T-cell (primary cell): ENCODE data around the gene PIP5K1B. TPM values are rescaled to one million over a fixed set of nuclear protein-coding genes. Genes with fewer than 3 reads are reported as not detected.

Experiments used
- ATAC-seq, 4 experiments: fragments of 200-7000 bp in 3 of 4; fragments of 150-1000 bp in 1 of 4; cut with Tn5 transposase; replicated peaks in 1 of 4; 1 replicate in 3 of 4; 2 replicates in 1 of 4; pipeline ENCODE4 v1.10.0; 2021; ENCODE audit warnings: moderate library complexity in 3 of 4, mild to moderate bottlenecking in 2 of 4, moderate number of reproducible peaks in 1 of 4
- CTCF ChIA-PET, 2 donors: fragments of 300-600 bp; sonication (Branson Sonifier 250); formaldehyde crosslinking; loops; one replicate each; lab custom pipeline; 2022; ENCODE audit warnings: antibody characterized with exemption in 2 of 2; lab: Charles Lee
- POLR2A ChIA-PET, 2 donors: fragments of 300-600 bp; sonication (Branson Sonifier 250); formaldehyde crosslinking; loops; one replicate each; lab custom pipeline; 2022; ENCODE audit warnings: antibody characterized with exemption in 2 of 2; lab: Charles Lee
- DNase-seq, 35 experiments: peaks; one replicate each; pipeline versions ENCODE4 v3.0.0 to v3.0.0-alpha.2; 2013 to 2023
- H3K27ac ChIP-seq: one replicate; pipeline ENCODE4 v1.5.1; 2013; ENCODE audit warnings: low read length
- H3K27me3 ChIP-seq, 2 experiments: replicated peaks in 1 of 2; 1 replicate in 1 of 2; 2 replicates in 1 of 2; pipeline versions ENCODE4 v1.6.1 to v1.7.0; 2013; ENCODE audit warnings: low read length in 1 of 2, mixed read lengths in 1 of 2; ENCODE audit not compliant: control insufficient read depth in 2 of 2, insufficient read depth in 2 of 2; ENCODE audit errors: extremely low read depth in 1 of 2
- H3K36me3 ChIP-seq, 2 donors: 1 replicate in 1 of 2; 2 replicates in 1 of 2; pipeline versions ENCODE4 v1.6.1 to v1.7.0; 2013; ENCODE audit warnings: low read length in 1 of 2; ENCODE audit not compliant: control insufficient read depth in 2 of 2, insufficient read depth in 1 of 2; ENCODE audit errors: extremely low read depth in 1 of 2
- H3K4me1 ChIP-seq, 2 experiments: 1 replicate in 1 of 2; 2 replicates in 1 of 2; pipeline versions ENCODE4 v1.6.1 to v1.7.0; 2013; ENCODE audit warnings: low read length in 2 of 2, mixed read lengths in 1 of 2; ENCODE audit not compliant: insufficient read depth in 2 of 2, control insufficient read depth in 1 of 2; ENCODE audit errors: extremely low read depth in 1 of 2
- H3K4me3 ChIP-seq, 2 donors: 1 replicate in 1 of 2; 2 replicates in 1 of 2; pipeline versions ENCODE4 v1.5.1 to v1.7.0; 2013; ENCODE audit warnings: mild to moderate bottlenecking in 2 of 2, low read length in 1 of 2, moderate library complexity in 1 of 2; ENCODE audit not compliant: control insufficient read depth in 1 of 2; ENCODE audit errors: extremely low read depth in 1 of 2
- H3K9me3 ChIP-seq: 2 replicates; pipeline ENCODE4 v1.7.0; 2013
- H3K27ac Mint-ChIP-seq, 2 donors: one replicate each; pipeline ENCODE4 v1.8.0; 2020 to 2021; ENCODE audit warnings: mild to moderate bottlenecking in 2 of 2, mixed read lengths in 2 of 2
- H3K27me3 Mint-ChIP-seq, 2 donors: one replicate each; pipeline ENCODE4 v1.8.0; 2021 to 2022; ENCODE audit warnings: mixed read lengths in 2 of 2
- H3K36me3 Mint-ChIP-seq: one replicate; pipeline ENCODE4 v1.8.0; 2021; ENCODE audit warnings: mixed read lengths
- H3K4me1 Mint-ChIP-seq, 3 donors: one replicate each; pipeline ENCODE4 v1.8.0; 2020 to 2022; ENCODE audit warnings: mixed read lengths in 3 of 3, mild to moderate bottlenecking in 1 of 3
- H3K4me3 Mint-ChIP-seq, 3 donors: one replicate each; pipeline ENCODE4 v1.8.0; 2020 to 2022; ENCODE audit warnings: mild to moderate bottlenecking in 3 of 3, mixed read lengths in 3 of 3, moderate library complexity in 3 of 3
- H3K9me3 Mint-ChIP-seq, 3 donors: one replicate each; pipeline ENCODE4 v1.8.0; 2020 to 2022; ENCODE audit warnings: mixed read lengths in 3 of 3
- WGBS: methylation state at CpG from one replicate; pipeline ENCODE4 v1.1.5; 2013; ENCODE audit warnings: missing lambda C conversion rate; ENCODE audit not compliant: insufficient coverage; 5-methylcytosine and 5-hydroxymethylcytosine counted together
- total RNA-seq, 35 experiments: library from RNA in 6 of 35; stranded (reverse) in 6 of 35; fragments of 120-200 nt in 1 of 35; gene quantifications; one replicate each; pipeline versions ENCODE4 v1.2.1 to v1.2.4 and lab custom pipeline; 2013 to 2026

PIP5K1B gene
- total RNA-seq, 5 donors from 2014 or later (not counting 1 experiment from before 2014, with no cell fraction given), result 0.29 to 1.8 (median 0.95) TPM

DNA sequence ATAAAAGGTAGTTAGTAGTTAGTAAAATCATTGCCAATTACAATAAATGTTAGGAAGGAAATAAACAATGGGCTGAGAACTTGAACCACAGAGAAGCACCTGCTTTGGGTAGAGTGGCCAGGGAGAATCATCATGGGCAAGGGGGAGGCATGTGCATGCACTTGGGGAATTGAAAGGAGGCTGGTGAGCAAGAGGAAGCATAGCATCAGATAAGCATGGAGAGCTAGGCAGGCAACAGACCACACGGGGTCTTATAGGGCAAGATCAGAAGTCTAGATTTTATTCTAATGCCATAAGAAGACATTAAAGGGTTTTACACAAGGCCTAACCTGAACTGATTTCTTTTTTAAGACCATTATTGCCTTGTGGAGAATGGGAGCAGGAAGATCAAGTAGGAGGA lies 93.4 kb downstream of the PIP5K1B start:
- peaks cover 0 to 6% (median 5%) of the 10 kb centered on the region in 3 donors for H3K4me1 Mint-ChIP-seq
- no peak for DNase-seq
- WGBS, result 20% methylated on average over 1 of the region's 1 CpG

DNA sequence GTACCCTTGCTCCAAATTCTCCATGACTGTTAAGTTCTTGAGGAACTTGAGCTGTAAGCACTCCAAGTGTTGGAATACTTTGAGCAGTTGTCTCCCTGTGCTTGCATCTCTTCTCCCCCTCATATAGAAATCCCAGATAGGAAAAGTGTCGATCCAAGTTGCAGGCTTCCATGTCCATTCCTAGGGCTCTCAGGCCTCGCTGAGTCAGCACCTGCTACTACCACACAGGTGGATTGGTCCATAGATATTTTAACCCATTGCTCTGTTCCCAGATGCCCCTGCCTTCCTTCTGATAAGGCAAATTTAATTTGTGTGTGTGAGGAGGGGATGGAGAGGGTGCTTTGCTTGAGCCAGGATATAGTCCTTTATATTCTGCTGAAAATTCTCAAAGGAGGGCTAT lies 95.8 kb downstream of the PIP5K1B start:
- H3K27me3 Mint-ChIP-seq, result peaks cover 5 to 7% of the 10 kb centered on the region in 2 donors
- no peaks in the 10 kb centered on the region for H3K9me3 ChIP-seq
- ATAC-seq (no peak), DNase-seq (no peak)
- no peaks in the 10 kb centered on the region for H3K36me3 ChIP-seq
- H3K4me3 Mint-ChIP-seq, result no peak overlapping the region
- peaks cover 0 to 6% (median 5%) of the 10 kb centered on the region in 3 donors for H3K4me1 Mint-ChIP-seq
- CTCF ChIA-PET, result no interaction called here
- no peak overlapping the region for H3K27ac Mint-ChIP-seq
- WGBS, result no CpG with 5 or more reads among the region's 2 CpGs
- no peaks in the 10 kb centered on the region for H3K4me1 ChIP-seq
- no peak overlapping the region for H3K27ac ChIP-seq
- POLR2A ChIA-PET, result no interaction called here
- no peaks in the 10 kb centered on the region for H3K36me3 Mint-ChIP-seq
- no peaks in the 10 kb centered on the region for H3K9me3 Mint-ChIP-seq
- no peak overlapping the region for H3K4me3 ChIP-seq
- peaks cover 0 to 3% of the 10 kb centered on the region in 2 experiments for H3K27me3 ChIP-seq

More for the DNA sequence above, 93.4 kb downstream of the PIP5K1B start:
- Histone ChIP-seq H3K4me1 (no peaks in the 10 kb centered on the region), H3K36me3 (no peaks in the 10 kb centered on the region), H3K27me3 (peaks cover 0 to 3% of the 10 kb centered on the region in 2 experiments), H3K4me3 (no peak overlapping the region), H3K27ac (no peak overlapping the region), H3K9me3 (no peaks in the 10 kb centered on the region)
- ChIA-PET POLR2A (interaction anchor here in 1 of 2 donors (0.6 kb wide), 1 partner anchor 935 kb away, joined by 8 read pairs; no protein-coding TSS in a partner anchor), CTCF (no interaction called here)
- Mint-ChIP-seq H3K27me3 (peaks cover 5 to 7% of the 10 kb centered on the region in 2 donors), H3K27ac (no peak overlapping the region), H3K9me3 (no peaks in the 10 kb centered on the region), H3K36me3 (no peaks in the 10 kb centered on the region), H3K4me3 (no peak overlapping the region)
- no peak for ATAC-seq

DNA sequence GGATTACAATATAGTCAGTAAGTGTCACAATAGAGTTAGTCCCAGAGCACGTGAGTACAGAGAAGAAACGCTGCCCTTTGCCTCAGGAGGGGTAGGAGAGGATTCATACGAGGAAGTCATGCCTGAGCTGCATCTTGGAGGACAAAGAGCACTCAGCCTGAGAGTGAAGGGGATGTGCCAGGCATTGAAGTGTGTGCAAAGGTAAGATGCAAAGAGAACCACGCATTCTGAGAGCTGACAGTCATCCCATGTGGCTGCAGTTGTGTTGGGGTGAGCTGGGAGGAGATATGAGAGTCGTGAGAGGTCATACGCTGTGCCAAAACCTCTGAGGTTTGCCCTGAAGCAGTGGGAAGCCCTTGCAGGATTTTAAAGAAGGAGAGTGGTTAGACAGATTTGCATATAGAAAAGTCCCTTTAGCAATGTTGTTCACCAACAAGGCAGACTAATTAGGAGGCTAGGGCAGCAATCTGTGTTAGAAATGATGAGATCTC lies 97.5 kb downstream of the PIP5K1B start:
- H3K27ac Mint-ChIP-seq, result no peak overlapping the region
- no peak overlapping the region for H3K27ac ChIP-seq
- CTCF ChIA-PET, result no interaction called here

DNA sequence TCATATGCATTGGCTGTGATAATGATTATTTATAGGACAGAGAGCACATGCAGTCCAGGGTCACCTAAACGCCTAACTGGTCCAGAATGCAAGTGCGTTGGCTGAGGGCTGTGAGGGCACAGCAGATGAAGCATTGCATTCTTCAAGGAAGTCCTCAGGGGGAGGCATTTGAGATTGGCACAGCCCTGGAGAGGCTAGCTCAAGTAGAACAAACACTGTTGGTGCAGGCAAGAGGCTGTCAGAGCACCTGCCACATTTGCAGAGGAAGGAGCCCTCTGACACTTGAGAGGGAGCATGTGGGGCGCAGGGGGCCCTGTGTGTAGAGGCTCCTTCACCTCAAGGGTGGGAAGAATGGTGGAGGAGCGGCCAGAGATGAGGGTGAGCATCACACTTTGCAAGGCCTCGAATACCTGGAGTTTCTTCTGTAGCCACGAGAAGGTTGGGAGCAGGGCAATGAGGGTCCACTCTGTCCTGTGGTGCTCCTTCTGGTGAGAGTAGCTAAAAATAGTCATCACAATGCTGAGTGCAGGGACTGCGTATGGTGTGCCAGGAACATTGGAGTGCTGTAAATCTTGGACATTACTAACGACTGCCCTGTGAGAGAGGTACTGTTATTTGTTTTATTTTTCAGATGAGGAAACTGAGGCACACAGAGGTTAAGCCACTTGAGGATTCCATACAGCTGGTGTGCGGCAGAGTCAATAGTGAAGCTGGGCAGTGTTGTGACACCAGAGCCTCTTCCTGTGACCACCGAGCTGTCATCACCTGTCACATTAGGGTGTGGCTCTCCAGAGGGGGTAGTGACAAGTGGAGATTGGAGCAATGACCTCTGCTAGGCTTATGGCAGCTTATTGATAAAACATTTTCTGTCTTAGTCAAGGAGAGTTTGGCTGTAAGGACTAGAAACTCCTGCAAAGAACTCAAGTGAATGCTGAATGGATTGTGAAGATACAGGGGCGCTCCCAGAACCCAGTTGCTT lies 100.2 kb downstream of the PIP5K1B start:
- Histone ChIP-seq H3K4me1 (no peaks in the 10 kb centered on the region), H3K9me3 (no peaks in the 10 kb centered on the region), H3K27me3 (peaks cover 0 to 3% of the 10 kb centered on the region in 2 experiments), H3K4me3 (no peak overlapping the region), H3K27ac (no peak overlapping the region), H3K36me3 (no peaks in the 10 kb centered on the region)
- no peaks in the 10 kb centered on the region for H3K27me3 Mint-ChIP-seq
- ChIA-PET POLR2A (interaction anchor here in 1 of 2 donors (0.5 kb wide), 1 partner anchor 70 kb away, joined by 7 read pairs; no protein-coding TSS in a partner anchor), CTCF (no interaction called here)
- no peaks in the 10 kb centered on the region for H3K36me3 Mint-ChIP-seq
- no peaks in the 10 kb centered on the region for H3K4me1 Mint-ChIP-seq
- no peaks in the 10 kb centered on the region for H3K9me3 Mint-ChIP-seq
- no peak for ATAC-seq
- 77% methylated on average over 11 of the region's 11 CpGs for WGBS
- no peak for DNase-seq
- no peak overlapping the region for H3K4me3 Mint-ChIP-seq
- no peak overlapping the region for H3K27ac Mint-ChIP-seq

More for the DNA sequence above, 97.5 kb downstream of the PIP5K1B start:
- H3K4me1 ChIP-seq, result no peaks in the 10 kb centered on the region
- Mint-ChIP-seq H3K4me3 (no peak overlapping the region), H3K9me3 (no peaks in the 10 kb centered on the region), H3K27me3 (no peaks in the 10 kb centered on the region), H3K4me1 (peaks cover 0 to 6% (median 5%) of the 10 kb centered on the region in 3 donors), H3K36me3 (no peaks in the 10 kb centered on the region)
- H3K36me3 ChIP-seq, result no peaks in the 10 kb centered on the region
- WGBS, result 25% methylated on average over 6 of the region's 6 CpGs
- DNase-seq, result no peak
- no peak overlapping the region for H3K4me3 ChIP-seq
- H3K27me3 ChIP-seq, result peaks cover 0 to 3% of the 10 kb centered on the region in 2 experiments
- no peaks in the 10 kb centered on the region for H3K9me3 ChIP-seq
- ATAC-seq, result peak in 1 of 4 experiments; percentile 26
- POLR2A ChIA-PET, result interaction anchor here in 1 of 2 donors (0.6 kb wide), 1 partner anchor 93 kb away, joined by 3 read pairs; no protein-coding TSS in a partner anchor

DNA sequence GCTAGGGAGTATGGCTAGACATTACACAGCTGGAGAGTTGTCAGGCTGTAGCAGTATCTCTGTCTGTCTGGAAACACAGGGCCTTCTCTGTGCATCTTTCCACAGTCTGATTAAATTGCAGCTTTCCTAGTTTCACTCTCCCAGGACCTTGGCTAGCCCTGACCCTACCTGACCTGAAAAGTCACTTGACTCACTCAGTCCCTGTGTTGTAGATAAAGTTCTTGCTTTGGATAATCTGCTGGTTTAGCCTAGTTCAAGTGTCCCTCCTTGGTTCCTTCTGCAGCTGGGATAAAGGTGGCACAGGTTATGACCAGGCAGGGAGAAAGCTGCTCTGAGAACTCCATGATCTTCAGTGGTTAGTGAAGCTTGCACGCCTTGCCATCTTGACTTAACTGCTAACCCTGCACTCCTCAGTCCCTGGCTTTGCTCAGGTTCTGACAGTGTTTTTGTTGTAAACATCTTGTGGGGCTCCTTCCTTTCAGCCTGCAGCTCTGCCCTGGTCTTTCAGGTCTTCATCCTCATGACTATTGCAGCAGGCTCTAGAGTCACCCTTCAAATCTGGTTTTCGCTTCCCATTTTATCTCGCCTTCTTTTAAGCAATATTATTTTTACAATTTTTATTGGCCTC lies 101.0 kb downstream of the PIP5K1B start:
- ChIA-PET CTCF (no interaction called here), POLR2A (interaction anchor here in 1 of 2 donors (0.5 kb wide), 1 partner anchor 69 kb away, joined by 7 read pairs; no protein-coding TSS in a partner anchor)
- Mint-ChIP-seq H3K27me3 (no peaks in the 10 kb centered on the region), H3K36me3 (no peaks in the 10 kb centered on the region), H3K9me3 (no peaks in the 10 kb centered on the region), H3K4me3 (no peak overlapping the region), H3K27ac (no peak overlapping the region), H3K4me1 (no peaks in the 10 kb centered on the region)
- no peaks in the 10 kb centered on the region for H3K9me3 ChIP-seq
- DNase-seq, result no peak
- 95% methylated on average over 3 of the region's 3 CpGs for WGBS
- H3K27ac ChIP-seq, result no peak overlapping the region
- no peak for ATAC-seq
- peaks cover 0 to 3% of the 10 kb centered on the region in 2 experiments for H3K27me3 ChIP-seq
- no peaks in the 10 kb centered on the region for H3K4me1 ChIP-seq
- no peaks in the 10 kb centered on the region for H3K36me3 ChIP-seq
- H3K4me3 ChIP-seq, result no peak overlapping the region

DNA sequence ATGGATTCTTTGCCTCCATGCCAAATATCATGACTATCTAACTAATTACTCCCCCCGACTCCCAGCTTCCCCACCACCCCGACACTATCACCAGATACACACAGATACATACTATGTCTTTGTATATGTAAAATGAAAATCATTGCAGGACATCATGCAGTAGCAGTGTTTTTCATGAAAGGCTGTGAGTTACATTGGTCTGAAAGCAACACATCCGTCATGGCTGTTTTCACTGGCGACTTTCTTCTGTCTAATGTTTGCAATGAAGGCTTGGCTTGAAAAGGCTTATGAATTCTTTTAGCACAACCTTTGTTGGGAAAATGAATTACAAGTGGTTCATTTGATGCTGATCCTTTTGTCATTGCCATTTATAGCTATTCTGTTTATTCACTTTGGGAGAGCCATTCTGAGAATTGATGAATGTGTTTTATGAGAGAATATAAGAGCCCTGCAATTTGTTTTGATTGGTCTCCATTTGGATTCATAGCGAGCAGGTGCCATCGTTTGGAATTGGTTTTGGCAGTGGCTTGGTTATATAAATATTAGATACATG lies 103.4 kb downstream of the PIP5K1B start:
- 100% methylated on average over 2 of the region's 6 CpGs for WGBS
- no peaks in the 10 kb centered on the region for H3K36me3 Mint-ChIP-seq
- no peak for DNase-seq
- Histone ChIP-seq H3K27ac (no peak overlapping the region), H3K4me1 (no peaks in the 10 kb centered on the region), H3K9me3 (no peaks in the 10 kb centered on the region), H3K4me3 (no peak overlapping the region), H3K36me3 (no peaks in the 10 kb centered on the region), H3K27me3 (no peaks in the 10 kb centered on the region)
- no peaks in the 10 kb centered on the region for H3K9me3 Mint-ChIP-seq
- no peak overlapping the region for H3K27ac Mint-ChIP-seq
- no peak overlapping the region for H3K4me3 Mint-ChIP-seq
- H3K27me3 Mint-ChIP-seq, result peaks cover 4 to 10% of the 10 kb centered on the region in 2 donors
- no peak for ATAC-seq
- ChIA-PET CTCF (no interaction called here), POLR2A (no interaction called here)
- no peaks in the 10 kb centered on the region for H3K4me1 Mint-ChIP-seq
